NCI-H1417 (cell line): ENCODE results near the gene ANKHD1.

Source experiments
- DNase-seq, 3 experiments: peaks; one replicate each; lab custom pipeline; 2025; lab: John Stamatoyannopoulos, UW

ANKHD1 gene

GRCh38 chr5:140545606-140546005, 144.0 kb downstream of the ANKHD1 start:
- no peak for DNase-seq

GRCh38 chr5:140546851-140547507, 145.3 kb downstream of the ANKHD1 start:
- no peak for DNase-seq

GRCh38 chr5:140547508-140548299, 146.1 kb downstream of the ANKHD1 start, which contains the start of gene EIF4EBP3:
TSS of gene EIF4EBP3 (plus strand) at chr5:140547662. CDS start at chr5:140547738, 76 bp downstream.
- DNase-seq = peak; percentile 54 to 76 (median 73)

- no peak for DNase-seq
Observed at GRCh38 chr5:140548300-140548688, 146.7 kb downstream of the ANKHD1 start.

- no peak for DNase-seq
Observed at GRCh38 chr5:140548791-140549190, 147.2 kb downstream of the ANKHD1 start.

GRCh38 chr5:140549237-140550144, 147.9 kb downstream of the ANKHD1 start:
- DNase-seq = no peak

- DNase-seq = no peak
Observed at GRCh38 chr5:140550147-140551079, 148.8 kb downstream of the ANKHD1 start.

- no peak for DNase-seq
Observed at GRCh38 chr5:140551872-140552271, 150.2 kb downstream of the ANKHD1 start.

- DNase-seq = no peak
Observed at GRCh38 chr5:140553657-140554056, 152.0 kb downstream of the ANKHD1 start.

- DNase-seq = no peak
Observed at GRCh38 chr5:140554454-140554853, 152.8 kb downstream of the ANKHD1 start.

- DNase-seq = no peak
Observed at GRCh38 chr5:140555747-140556312, 154.2 kb downstream of the ANKHD1 start.

GRCh38 chr5:140556438-140556837, 154.8 kb downstream of the ANKHD1 start:
- DNase-seq = peak in 1 of 3 experiments; percentile 38

GRCh38 chr5:140557136-140557805, 155.6 kb downstream of the ANKHD1 start, which contains the start of gene SRA1:
TSS of gene SRA1 (minus strand) at chr5:140557473. CDS start at chr5:140557452, 21 bp downstream.
- DNase-seq = peak; percentile 85 to 92 (median 91)

- DNase-seq = no peak
Observed at GRCh38 chr5:140557965-140558364, 156.3 kb downstream of the ANKHD1 start.

GRCh38 chr5:140558542-140558941, 156.9 kb downstream of the ANKHD1 start:
- no peak for DNase-seq

- no peak for DNase-seq
Observed at GRCh38 chr5:140560227-140560626, 158.6 kb downstream of the ANKHD1 start.

- no peak for DNase-seq
Observed at GRCh38 chr5:140561753-140562523, 160.3 kb downstream of the ANKHD1 start.

- DNase-seq = no peak
Observed at GRCh38 chr5:140563596-140563995, 162.0 kb downstream of the ANKHD1 start.
